Embryonic facial prominence (tissue), 1 donor: ENCODE measurements around the gene RBM25.
"Not testable (repeated sequence)": the region's sequence is repeated elsewhere in the genome, so short reads cannot be mapped to it uniquely, and the experiment has no call there.

Experiments used
- DNase-seq: peaks from one replicate; pipeline ENCODE4 v3.0.0-alpha.2; 2016; ENCODE audit errors: extremely low spot score

RBM25 gene

DNA sequence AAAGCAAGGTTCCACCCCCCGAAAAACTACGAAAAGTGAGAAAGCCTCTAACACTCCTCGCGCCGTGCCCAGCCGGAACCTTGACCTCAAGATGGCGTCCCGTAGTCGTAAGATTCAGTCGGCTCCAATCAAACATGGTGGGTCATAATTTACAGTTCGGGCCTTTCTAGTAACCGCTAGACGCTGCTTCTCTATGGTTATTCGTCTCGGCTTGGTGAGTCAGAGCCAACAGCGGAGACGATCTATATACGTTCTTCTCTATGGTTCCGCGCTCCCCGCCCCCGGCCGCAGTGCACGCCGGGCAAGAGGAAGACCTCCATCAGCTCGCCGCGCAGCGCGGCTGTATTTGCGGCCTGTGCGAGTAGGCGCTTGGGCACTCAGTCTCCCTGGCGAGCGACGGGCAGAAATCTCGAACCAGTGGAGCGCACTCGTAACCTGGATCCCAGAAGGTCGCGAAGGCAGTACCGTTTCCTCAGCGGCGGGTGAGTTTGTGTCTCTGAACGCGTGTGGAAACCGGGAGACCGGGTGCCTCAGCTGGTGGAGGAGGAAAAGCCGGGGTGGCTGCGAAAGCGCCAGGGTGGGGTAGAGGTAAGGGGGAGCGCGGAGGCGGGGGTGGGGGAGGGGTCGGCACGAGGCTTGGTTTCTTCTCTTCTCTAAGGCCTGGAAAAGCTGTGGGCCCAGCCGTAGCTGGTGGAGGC lies at the start of gene RBM25:
TSS of gene RBM25 (plus strand) at position 311 of the 698 bp plus-strand sequence. CDS start 13,108 bp downstream, outside the sequence.
- peak; percentile 99 for DNase-seq

DNA sequence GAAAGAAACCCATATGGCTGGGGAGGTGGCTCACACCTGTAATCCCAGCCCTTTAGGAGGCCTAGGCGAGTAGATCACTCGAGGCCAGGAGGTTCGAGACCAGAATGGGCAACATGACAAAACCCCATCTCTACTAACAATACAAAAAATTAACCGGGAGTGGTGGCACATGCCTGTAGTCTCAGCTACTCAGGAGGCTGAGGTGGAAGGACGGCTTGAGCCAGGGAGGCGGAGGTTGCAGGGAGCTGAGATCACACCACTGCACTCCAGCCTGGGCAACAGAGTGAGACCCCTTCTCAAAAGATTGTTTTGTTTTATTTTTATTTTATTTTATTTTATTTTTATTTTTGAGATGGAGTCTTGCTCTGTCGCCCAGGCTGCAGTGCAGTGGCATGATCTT lies 47.1 kb upstream of the RBM25 start:
- DNase-seq, result not testable (repeated sequence)

DNA sequence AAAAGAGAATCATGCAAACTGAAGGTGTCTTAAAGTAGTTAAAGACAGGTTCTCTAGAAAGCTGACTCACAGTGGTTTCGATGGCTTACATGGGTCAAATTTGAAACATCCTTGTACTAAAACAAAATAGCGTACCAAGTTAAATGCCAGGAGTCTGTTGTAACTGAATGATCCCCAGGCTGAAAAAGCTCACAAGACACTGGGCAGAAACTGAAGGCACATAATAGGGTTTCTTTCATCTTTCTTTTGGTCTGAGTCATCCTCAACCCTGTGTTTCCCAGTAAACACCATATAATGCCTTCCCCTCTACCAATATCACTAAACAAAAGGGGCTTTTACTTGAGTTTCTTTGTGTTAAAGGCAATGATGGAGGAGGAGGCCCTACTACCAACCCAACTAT lies 44.2 kb upstream of the RBM25 start:
- no peak for DNase-seq

DNA sequence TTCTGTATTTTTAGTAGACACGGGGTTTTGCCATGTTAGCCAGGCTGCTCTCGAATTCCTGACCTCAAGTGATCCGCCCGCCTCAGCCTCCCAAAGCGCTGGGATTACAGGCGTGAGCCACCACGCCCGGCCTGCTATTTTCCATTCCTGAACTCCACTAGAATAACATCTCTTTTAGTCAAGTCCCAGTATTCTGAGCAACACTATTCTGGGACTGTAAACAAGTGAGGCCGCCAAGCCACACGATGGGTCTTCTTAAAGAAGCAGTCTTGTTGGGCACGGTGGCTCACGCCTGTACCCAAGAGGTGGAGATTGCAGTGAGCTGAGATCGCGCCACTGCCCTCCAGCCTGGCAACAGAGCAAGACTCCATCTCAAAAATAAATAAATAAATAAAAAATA lies 42.8 kb upstream of the RBM25 start:
- not testable (repeated sequence) for DNase-seq

DNA sequence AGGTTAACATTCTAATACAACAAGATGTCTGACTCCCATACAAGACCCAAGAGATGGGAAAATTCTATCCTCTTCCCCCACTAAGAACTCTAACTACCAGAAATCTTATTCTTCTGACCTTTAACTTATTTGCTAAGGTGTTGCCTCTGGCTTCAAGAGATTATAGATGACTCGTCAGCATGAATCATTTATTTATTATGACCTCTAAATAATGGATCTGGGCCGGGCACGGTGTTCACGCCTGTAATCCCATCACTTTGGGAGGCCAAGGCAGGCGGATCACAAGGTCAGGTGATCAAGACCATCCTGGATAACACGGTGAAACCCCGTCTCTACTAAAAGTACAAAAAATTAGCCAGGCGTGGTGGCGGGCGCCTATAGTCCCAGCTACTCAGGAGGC lies 42.3 kb upstream of the RBM25 start:
- DNase-seq, result not testable (repeated sequence)

DNA sequence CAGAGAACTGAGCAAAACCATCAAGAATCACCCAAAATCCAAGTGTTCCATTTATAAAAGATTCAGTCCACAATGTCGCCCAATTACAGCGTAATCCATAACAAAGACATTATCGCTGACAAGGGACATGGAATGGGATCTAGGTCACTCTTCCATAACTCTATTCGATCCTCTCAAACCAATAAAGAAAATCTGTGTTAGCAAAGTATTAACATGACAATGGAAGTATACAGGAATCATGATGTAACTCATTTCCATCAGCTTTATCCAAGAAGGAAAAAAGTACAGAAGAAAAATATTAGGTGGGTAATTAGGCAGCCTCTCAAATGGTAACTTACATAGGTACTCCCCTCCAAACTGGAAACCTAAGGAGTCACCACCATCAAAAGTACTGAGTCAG lies 36.3 kb upstream of the RBM25 start:
- no peak for DNase-seq

DNA sequence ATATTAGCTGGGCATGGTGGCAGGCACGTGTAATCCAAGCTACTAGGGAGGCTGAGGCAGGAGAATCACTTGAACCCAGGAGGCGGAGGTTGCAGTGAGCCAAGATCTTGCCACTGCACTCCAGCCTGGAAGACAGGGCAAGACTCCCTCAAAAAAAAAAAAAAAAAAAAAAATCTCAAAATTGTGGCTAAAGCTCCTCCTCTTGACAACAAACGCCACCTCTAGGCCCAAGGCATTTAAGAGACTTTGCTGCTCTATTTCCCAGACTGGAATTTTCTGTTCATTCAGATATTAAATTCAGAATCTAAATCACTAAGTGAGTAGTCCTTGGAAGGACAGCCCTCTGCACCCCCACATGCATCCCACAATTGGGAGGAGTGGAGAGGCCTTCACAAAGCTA lies 32.8 kb upstream of the RBM25 start:
- DNase-seq, result no peak

DNA sequence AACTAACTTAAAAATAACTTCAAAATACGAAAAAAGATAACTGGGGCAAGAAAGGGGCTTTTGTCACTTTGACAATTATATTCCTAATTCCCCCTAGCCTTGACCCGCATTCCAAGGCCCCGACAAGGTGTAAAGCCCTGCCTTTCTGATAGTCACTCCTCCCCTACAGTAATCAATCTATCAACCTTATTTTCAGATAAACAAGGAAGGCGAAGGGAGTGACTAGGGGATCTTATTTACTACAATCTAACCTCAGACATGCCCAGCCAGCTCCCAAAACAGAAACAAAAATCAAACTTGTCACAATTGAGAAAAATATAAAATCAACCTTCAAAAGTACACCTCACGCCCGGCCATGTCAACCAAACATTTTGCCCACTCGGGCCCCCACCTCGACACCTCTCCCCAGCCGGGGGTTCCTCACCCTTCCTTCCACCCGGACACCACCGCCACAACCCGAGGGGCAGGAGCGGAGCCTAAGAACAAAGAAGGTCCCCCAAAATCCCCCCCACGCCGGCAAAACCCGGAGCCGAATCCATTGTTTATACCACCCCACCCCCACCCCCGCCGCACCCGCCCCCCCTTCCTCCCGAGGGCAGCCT lies 32.0 kb upstream of the RBM25 start:
- no peak for DNase-seq

DNA sequence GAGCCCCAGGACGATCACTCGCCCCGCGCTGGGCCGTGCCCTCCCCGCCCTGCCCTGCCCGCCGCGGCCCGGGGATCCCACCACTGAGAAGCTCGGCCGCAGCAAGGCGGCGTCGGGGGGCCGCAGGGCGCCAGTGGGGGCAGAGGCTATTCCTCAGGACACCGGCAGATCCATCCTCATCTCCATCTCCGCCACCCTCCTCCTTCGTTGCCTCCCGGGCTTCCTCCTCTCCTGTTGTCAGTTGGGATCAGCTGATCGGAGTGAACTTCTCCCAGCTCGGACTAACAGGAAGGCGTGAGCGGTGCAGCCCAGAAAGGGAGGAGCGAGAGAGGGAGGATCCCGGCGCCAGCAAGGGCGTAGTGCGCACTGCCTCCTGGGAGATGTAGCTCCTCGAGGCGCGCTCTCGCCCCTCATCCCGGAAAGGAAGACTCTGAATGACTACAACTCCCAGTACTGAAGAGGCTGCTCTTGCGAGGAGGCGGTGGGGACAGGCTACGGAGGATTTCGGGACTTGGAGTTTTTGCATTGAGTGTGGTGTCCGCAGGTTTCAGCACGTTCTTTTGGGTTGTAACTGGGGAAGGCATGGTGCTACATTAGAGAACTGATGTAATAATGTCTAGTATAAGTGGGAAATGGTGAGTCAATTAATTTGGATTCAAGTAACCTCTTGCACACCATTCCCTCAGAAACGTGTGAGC lies 31.3 kb upstream of the RBM25 start, which contains the start of gene ZFYVE1:
TSS of gene ZFYVE1 (minus strand) at position 262 of the 698 bp plus-strand sequence. CDS start 2,598 bp downstream, outside the sequence.
- peak; percentile 96 for DNase-seq

DNA sequence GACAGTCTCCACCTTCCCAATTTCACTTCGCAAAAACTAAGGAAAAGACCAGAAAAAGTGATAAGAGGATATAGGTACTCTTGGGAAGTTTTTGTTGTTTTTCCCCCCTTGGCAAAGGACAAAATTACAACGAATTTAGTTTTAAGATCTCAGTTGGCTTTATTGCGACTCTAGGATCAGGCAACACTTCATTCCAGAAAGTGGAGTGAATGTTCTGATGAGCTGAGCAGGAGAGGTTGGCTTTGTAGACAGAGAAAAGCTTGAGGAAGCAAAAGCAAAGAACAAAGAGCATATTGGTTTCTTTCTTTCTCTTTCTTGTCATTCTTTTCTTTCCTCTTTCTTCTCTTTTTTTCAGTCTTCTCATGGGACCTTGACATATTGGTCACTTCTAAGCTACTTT lies 30.8 kb upstream of the RBM25 start:
- no peak for DNase-seq

DNA sequence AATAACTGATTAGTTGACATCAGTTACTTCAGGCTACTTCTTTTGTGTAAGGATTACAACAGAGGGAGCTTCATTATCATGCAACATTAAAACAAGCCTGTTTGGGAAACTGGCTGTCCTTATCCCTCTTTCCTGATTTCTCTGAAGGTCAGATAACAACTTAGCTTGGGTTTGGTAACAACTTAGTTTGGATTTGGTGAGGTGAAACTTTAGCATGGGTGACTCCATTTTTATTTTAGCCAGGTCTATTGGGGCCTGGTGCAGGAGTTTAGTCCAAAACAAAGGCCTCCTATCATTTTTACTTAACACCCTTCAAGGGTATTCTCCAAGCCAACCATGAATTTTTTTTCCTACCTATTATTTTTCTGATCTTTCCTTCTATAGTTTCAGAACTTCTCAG lies 30.4 kb upstream of the RBM25 start:
- no peak for DNase-seq

DNA sequence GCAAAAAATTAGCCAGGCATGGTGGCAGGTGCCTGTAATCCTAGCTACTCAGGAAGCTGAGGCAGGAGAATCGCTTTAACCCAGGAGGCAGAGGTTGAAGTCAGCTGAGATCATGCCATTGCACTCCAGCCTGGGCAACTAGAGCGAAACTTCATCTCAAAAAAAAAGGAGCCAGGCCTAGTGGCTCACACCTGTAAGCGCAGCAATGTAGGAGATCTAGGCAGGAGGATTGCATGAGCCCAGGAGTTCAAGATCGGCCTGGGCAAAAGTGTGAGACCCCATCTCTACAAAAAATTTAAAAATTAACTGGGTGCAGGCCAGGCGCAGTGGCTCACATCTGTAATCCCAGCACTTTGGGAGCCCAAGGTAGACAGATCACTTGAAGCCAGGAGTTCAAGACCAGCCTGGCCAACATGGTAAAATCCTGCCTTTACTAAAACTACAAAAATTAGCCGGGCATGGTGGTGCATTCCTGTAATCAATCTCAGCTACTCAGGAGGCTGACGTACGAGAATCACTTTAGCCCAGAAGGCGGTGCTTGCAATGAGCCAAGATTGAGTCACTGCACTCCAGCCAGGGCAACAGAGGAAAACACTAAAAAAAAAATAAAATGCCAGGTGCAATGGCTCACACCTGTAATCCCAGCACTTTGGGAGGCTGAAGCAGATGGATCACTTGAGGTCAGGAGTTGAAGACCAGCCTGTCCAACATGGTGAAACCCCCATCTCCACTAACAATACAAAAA lies 21.5 kb upstream of the RBM25 start:
- not testable (repeated sequence) for DNase-seq

DNA sequence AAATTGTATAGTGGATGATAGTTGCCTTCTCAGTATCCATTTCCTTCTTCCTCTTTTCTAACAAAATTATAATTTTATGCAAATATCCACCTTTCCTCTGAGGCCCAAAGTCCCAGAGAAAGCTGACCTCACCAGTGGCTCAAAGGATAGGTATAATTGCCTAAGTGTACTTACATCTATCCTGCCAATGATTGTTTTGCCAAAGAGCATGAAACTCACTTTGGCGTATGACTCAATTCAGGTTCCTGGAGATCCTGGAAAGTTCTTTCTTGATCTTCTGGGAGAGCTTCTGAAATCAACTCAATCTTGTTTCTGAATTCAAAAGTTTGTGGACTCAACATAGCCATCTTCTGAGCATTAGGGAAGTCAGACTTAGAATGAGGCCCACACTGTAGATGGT lies 10.5 kb upstream of the RBM25 start:
- DNase-seq, result no peak

DNA sequence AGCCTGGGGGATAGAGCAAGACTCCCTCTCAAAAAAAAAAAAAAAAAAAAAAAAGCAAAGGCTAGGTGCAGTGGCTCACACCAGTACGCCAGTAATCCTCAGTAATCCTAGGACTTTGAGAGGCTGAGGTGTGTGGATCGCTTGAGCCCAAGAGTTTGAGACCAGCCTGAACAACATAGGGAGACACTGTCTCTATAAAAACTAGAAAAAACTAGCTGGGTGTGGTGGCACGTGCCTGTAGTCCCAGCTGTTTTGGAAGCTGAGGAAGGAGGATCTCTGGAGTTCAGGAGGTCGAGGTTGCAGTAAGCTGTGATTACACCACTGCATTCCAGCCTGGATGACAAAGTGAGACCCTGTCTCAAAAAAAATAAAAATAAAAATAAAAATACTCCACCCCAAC lies 8.9 kb upstream of the RBM25 start:
- no peak for DNase-seq

DNA sequence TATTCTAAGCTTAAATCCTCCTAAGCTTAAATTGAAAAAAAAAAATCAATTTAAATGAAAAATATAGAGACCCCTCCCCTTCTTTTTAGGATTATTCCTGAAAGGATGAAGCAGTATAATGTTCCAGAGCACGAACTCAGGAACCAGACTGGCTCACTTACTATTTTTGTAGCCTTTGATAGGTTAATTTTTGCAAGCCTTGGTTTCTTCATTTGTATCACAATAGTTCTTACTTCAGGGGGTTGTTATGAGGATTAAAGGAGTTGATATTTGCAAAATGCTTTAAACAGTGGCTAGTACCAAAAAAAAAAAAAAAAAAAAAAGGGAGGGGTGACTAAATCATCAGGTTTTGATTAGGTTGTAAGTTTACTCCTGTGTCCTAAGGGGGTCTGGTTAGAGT lies 3.1 kb upstream of the RBM25 start:
- no peak for DNase-seq

DNA sequence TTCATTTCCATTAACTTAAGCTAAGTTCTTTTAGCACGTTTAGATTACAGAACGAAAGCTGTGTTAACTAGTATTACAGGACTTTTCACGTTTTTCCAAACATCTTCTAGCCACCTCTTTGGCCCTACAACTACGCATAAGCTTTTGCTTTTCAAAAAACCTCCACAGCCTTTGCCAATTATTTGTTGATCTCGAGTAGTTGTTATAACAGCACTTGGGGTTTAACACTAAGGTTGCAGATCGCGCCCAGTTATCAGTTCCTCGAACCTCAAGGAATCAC lies 450 bp upstream of the RBM25 start:
- DNase-seq, result no peak

DNA sequence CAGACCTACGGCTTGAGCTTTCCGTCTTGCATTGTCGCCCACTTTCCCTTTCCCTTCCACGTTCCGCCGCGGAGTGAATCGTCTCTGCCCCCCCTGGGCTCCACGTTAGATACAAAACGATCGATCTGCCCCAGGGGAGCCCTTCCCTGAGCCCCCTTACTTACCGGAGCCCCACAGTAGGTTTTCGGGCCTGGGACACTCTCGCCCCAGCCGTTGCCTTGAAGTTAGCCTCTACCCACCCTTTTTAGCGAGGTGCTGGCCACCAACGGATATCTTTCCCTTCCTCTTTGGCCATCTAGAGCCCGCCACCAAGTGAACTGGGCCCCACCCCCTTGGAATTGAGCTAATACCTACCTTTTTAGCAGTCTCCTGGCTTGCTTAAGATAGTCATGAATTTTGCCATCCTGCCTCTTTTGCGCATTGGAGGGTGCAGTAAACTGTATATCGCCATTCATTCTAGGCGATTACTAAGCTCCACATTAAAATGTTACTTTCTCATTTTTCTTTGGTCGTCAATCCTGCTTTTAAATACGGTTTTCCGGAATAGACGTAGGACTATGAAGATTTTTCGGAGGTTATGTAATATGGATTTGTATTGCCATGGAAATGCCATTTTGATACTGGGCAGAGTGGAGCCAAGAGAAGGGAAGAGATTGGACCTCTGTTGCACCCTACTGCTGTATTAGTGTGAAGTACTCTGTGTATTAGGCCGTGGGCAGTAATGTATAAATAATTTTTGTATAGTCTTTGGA lies 764 bp downstream of the RBM25 start:
- DNase-seq, result no peak

DNA sequence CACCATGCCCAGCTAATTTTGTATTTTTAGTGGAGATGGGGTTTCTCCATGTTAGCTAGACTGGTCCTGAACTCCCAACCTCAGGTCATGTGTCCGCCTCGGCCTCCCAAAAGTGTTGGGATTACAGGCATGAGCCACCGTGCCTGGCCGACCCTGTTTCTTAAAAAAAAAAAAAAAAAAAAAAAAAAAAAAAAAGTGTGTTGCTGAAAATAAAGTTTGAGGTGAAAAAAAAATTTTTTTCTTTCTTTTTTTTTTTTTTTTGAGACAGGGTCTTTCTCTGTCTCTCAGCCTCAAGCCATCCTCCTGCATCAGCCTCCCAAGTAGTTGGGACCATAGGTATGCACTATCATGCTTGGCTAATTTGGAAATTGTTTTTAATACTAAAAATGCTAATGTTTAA lies 11.3 kb downstream of the RBM25 start:
- DNase-seq, result no peak

DNA sequence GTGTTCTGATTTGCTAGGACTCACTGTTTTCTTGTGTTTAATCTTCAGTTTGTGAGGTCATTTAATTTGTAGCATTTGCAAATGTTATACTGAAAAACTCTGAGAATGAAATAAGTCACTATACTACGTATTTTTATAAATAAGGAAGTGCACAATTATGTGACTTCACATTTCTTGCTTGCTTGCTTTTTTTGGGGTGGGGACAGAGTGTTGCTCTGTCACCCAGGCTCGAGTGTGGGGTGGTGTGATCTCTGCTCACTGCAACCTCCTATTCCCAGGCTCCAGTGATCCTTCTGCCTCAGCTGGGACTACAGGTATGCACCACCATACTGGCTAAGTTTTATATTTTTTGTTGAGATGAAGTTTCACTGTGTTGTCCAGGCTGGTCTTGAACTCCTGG lies 32.7 kb downstream of the RBM25 start:
- DNase-seq, result no peak

DNA sequence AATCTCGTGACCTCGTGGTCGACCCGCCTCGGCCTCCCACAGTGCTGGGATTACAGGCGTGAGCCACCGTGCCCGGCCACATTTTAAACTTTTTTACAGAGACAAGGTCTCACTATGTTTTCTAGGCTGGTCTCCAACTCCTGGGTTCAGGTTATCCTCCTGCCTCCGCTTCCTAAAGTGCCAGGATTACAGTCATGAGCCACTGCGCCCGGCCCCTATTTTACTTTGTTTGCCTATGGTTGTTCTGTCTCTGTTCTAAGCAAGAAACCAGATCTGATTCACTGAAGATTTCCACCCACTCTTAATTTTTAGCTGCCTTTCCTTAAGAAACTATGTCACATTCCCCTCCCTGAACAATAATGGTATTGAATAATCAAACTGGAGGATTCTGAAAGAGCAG lies 39.1 kb downstream of the RBM25 start:
- no peak for DNase-seq

DNA sequence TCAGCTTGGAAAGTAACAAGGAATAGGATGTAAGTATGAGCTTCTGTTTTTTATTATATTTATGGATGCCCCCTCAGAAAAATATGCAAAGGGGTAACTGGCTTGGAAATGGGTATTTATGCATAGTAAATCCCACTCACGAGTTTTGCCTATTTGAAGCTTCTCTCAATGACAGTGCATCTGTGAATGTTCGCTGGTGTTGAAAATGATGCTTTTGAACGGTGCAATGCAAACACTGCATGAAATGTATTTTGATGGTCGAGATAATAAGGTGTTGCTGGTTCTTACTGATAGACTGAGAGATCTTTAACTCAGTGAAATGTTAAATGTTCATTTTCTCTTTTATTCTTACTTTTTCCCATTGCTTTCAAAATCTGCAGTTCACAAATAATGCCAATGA lies 42.0 kb downstream of the RBM25 start:
- DNase-seq, result no peak
